Measurements from ENCODE around the gene ING3.

The ING3 gene

DNA sequence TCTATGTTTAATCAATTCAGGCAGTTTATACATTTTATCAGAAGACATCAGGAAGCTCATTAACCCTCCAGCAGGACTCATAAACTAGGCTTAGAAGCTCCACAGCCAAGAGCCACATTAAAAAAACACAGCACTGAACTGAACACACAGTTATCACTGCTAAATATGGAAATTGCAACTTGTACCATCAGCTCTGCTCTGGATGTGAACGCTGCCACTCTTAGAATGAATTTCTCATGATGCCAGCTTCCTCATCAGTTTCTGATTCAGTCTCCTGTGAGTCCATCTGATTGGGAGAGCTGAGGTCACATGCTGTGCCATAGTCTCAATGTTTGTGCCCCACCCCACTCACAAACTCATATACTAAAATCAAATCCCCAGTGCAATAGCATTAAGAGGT lies 17.1 kb upstream of the ING3 start:
- TF ChIP-seq, protein P1, sequence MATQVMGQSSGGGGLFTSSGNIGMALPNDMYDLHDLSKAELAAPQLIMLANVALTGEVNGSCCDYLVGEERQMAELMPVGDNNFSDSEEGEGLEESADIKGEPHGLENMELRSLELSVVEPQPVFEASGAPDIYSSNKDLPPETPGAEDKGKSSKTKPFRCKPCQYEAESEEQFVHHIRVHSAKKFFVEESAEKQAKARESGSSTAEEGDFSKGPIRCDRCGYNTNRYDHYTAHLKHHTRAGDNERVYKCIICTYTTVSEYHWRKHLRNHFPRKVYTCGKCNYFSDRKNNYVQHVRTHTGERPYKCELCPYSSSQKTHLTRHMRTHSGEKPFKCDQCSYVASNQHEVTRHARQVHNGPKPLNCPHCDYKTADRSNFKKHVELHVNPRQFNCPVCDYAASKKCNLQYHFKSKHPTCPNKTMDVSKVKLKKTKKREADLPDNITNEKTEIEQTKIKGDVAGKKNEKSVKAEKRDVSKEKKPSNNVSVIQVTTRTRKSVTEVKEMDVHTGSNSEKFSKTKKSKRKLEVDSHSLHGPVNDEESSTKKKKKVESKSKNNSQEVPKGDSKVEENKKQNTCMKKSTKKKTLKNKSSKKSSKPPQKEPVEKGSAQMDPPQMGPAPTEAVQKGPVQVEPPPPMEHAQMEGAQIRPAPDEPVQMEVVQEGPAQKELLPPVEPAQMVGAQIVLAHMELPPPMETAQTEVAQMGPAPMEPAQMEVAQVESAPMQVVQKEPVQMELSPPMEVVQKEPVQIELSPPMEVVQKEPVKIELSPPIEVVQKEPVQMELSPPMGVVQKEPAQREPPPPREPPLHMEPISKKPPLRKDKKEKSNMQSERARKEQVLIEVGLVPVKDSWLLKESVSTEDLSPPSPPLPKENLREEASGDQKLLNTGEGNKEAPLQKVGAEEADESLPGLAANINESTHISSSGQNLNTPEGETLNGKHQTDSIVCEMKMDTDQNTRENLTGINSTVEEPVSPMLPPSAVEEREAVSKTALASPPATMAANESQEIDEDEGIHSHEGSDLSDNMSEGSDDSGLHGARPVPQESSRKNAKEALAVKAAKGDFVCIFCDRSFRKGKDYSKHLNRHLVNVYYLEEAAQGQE (IDR thresholded peaks at IDR 0.05; ENCODE audit: insufficient read depth in 1 of 2, low read depth in 2 of 2, low read length in 2 of 2): no peak
- no peak for TF ChIP-seq FOXP2 (optimal IDR thresholded peaks at IDR 0.05; ENCODE audit: borderline replicate concordance, extremely low read depth, extremely low read length, insufficient read depth)

DNA sequence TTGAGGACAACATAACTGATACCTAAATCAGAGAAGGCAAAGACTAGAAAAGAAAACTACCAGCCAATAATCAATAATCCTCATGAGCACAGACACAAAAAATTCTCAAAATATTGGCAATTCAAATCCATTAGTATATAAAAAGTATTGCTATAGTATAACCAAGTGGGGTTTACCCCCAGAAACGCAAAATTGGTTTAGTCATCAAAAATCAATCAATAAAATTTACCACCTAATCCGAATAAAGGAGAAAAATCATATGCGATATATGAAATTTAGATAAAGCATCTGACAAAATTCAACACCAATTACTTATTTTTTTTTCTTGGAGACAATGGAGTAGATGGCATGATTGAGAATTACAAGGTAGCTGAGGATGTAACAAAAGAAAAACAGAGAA lies 11.2 kb upstream of the ING3 start:
- TF ChIP-seq, protein P1 (IDR thresholded peaks at IDR 0.05; ENCODE audit: insufficient read depth in 1 of 2, low read depth in 2 of 2, low read length in 2 of 2): no peak
- TF ChIP-seq POLR2AphosphoS5 (IDR thresholded peaks at IDR 0.05; ENCODE audit: low read depth, low read length): no peak
- TF ChIP-seq TAF1 (IDR thresholded peaks at IDR 0.05; ENCODE audit: borderline replicate concordance, insufficient read depth, low read length): no peak
- no peak for TF ChIP-seq FOXP2 (optimal IDR thresholded peaks at IDR 0.05; ENCODE audit: borderline replicate concordance, extremely low read depth, extremely low read length, insufficient read depth)
- TF ChIP-seq SIN3A (IDR thresholded peaks at IDR 0.05; ENCODE audit: borderline replicate concordance, insufficient read depth, low read length): no peak

DNA sequence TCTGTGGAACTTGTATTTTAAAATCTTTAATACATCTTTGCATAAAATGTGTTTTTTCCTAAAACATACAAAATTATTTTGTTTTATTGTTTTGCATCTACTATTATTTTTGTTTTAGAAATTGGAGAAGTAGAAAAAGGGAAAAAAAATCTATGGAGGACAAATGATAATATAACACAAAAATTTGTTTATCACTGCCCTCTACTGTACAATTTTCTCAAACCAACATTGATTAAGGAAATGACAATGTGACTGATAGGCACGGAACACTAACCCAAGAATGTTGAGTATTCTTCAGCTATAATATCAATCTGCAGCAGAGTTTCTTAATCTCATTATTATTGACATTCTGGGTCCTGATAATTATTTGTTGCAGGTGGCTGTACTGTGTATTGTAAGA lies 9.5 kb upstream of the ING3 start:
- no peak for TF ChIP-seq POLR2AphosphoS5 (IDR thresholded peaks at IDR 0.05; ENCODE audit: low read depth, low read length)
- TF ChIP-seq SIN3A (IDR thresholded peaks at IDR 0.05; ENCODE audit: borderline replicate concordance, insufficient read depth, low read length): no peak
- TF ChIP-seq, protein P1 (IDR thresholded peaks at IDR 0.05; ENCODE audit: insufficient read depth in 1 of 2, low read depth in 2 of 2, low read length in 2 of 2): no peak
- TF ChIP-seq TAF1 (IDR thresholded peaks at IDR 0.05; ENCODE audit: borderline replicate concordance, insufficient read depth, low read length): no peak
- TF ChIP-seq FOXP2 (optimal IDR thresholded peaks at IDR 0.05; ENCODE audit: borderline replicate concordance, extremely low read depth, extremely low read length, insufficient read depth): no peak

DNA sequence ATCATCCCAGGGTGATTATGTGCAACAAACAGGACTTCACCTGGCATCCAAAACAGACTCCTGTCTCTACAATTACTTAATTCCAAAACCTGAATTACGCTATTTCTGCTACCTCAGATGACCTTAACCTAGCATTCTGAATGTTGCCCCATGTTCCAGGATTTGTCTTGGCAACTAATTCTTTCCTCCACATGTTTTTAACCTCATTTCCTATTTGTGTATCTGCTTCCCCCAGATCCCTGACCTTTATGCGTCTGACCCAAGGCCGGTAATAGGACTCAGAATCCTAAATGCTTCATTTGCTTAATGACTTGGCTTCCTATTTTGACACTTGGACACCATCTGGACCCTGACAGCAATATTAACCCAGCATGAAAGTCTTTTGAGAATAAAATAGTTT lies 8.7 kb upstream of the ING3 start:
- TF ChIP-seq POLR2AphosphoS5 (IDR thresholded peaks at IDR 0.05; ENCODE audit: low read depth, low read length) (no peak), FOXP2 (optimal IDR thresholded peaks at IDR 0.05; ENCODE audit: borderline replicate concordance, extremely low read depth, extremely low read length, insufficient read depth) (no peak), TAF1 (IDR thresholded peaks at IDR 0.05; ENCODE audit: borderline replicate concordance, insufficient read depth, low read length) (no peak), SIN3A (IDR thresholded peaks at IDR 0.05; ENCODE audit: borderline replicate concordance, insufficient read depth, low read length) (no peak)
- TF ChIP-seq, protein P1 (IDR thresholded peaks at IDR 0.05; ENCODE audit: insufficient read depth in 1 of 2, low read depth in 2 of 2, low read length in 2 of 2): no peak

DNA sequence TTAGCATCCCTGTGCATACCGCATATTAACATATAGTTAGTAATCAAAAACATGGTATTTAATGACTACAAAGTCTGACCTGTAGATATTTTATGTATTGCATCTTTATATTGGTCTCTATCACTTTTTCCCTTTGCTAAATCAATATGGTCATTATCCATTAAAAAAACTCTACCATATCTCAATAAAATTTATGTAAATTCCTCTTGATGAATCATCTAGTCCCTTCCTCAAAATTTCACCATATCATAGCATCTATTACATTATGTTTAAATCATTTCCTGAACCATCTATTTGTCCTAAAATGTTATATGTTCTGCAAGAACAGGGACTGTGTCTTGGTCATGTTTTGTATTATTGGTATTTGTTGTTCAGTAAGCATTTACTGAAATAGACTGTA lies 7.7 kb upstream of the ING3 start:
- no peak for TF ChIP-seq FOXP2 (optimal IDR thresholded peaks at IDR 0.05; ENCODE audit: borderline replicate concordance, extremely low read depth, extremely low read length, insufficient read depth)
- no peak for TF ChIP-seq TAF1 (IDR thresholded peaks at IDR 0.05; ENCODE audit: borderline replicate concordance, insufficient read depth, low read length)
- TF ChIP-seq, protein P1 (IDR thresholded peaks at IDR 0.05; ENCODE audit: insufficient read depth in 1 of 2, low read depth in 2 of 2, low read length in 2 of 2): no peak
- no peak for TF ChIP-seq SIN3A (IDR thresholded peaks at IDR 0.05; ENCODE audit: borderline replicate concordance, insufficient read depth, low read length)
- TF ChIP-seq POLR2AphosphoS5 (IDR thresholded peaks at IDR 0.05; ENCODE audit: low read depth, low read length): no peak

Data from PFSK-1 (cell line).